ENCODE measurements around the gene POLR3H.
"Not testable (repeated sequence)": the region's sequence is repeated elsewhere in the genome, so short reads cannot be mapped to it uniquely, and the experiment has no call there.

The POLR3H gene

DNA sequence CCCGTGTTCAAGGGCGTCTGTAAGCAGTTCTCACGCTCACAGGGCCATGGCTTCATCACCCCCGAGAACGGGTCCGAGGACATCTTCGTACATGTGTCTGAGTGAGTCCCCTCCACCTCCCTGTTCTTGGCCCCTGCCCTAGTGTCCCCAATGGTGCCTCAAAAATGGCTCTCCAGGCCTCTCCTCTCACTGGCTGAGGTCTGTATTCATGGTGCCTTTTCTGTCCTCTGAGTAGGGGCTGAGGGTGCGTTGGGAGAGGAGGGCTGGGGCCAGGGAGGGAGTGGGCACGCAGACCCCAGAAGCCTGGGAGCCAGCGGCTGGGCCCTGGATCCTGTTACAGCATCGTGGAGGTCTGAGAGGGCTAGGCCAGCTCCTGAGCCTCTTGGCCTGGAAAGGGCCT lies 29.4 kb upstream of the POLR3H start:
- TF ChIP-seq, protein P1, sequence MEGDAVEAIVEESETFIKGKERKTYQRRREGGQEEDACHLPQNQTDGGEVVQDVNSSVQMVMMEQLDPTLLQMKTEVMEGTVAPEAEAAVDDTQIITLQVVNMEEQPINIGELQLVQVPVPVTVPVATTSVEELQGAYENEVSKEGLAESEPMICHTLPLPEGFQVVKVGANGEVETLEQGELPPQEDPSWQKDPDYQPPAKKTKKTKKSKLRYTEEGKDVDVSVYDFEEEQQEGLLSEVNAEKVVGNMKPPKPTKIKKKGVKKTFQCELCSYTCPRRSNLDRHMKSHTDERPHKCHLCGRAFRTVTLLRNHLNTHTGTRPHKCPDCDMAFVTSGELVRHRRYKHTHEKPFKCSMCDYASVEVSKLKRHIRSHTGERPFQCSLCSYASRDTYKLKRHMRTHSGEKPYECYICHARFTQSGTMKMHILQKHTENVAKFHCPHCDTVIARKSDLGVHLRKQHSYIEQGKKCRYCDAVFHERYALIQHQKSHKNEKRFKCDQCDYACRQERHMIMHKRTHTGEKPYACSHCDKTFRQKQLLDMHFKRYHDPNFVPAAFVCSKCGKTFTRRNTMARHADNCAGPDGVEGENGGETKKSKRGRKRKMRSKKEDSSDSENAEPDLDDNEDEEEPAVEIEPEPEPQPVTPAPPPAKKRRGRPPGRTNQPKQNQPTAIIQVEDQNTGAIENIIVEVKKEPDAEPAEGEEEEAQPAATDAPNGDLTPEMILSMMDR (IDR thresholded peaks at IDR 0.05; ENCODE audit: insufficient read depth, missing control alignments), result no peak
- no peak for DNase-seq (ENCODE audit: insufficient read length, low spot score)
- no peak for FAIRE-seq

- not testable (repeated sequence) for DNase-seq (ENCODE audit: insufficient read length, low spot score); FAIRE-seq
These were observed 28.0 kb upstream of the POLR3H start for GRCh38 chr22:41572305-41572704.

GRCh38 chr22:41571786-41572185 lies 27.5 kb upstream of the POLR3H start:
- FAIRE-seq, result no peak

DNA sequence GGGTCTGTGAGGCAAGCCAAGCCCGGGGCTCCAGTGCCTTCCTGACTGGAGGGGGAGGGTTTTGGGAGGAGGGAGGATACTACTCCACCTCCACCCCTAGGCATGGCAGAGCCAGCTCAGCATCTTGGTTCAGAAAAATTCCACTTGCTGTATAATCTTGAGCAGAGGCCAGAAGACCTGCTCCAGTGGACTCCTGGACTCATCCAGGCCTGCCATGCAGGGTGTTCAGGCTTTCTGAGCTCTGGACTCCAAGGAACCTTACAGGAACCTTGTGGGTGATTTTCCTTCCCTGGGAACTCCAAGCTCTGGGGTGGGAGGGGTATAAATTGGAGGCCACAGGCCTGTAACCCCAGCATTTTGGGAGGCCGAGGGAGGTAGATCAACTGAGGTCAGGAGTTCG lies 26.0 kb upstream of the POLR3H start:
- no peak for DNase-seq (ENCODE audit: insufficient read length, low spot score)
- TF ChIP-seq, protein P1 (IDR thresholded peaks at IDR 0.05; ENCODE audit: insufficient read depth, missing control alignments), result no peak
- FAIRE-seq, result no peak

More at GRCh38 chr22:41571786-41572185, 27.5 kb upstream of the POLR3H start:
- TF ChIP-seq, protein P1 (IDR thresholded peaks at IDR 0.05; ENCODE audit: insufficient read depth, missing control alignments), result no peak
- no peak for DNase-seq (ENCODE audit: insufficient read length, low spot score)

DNA sequence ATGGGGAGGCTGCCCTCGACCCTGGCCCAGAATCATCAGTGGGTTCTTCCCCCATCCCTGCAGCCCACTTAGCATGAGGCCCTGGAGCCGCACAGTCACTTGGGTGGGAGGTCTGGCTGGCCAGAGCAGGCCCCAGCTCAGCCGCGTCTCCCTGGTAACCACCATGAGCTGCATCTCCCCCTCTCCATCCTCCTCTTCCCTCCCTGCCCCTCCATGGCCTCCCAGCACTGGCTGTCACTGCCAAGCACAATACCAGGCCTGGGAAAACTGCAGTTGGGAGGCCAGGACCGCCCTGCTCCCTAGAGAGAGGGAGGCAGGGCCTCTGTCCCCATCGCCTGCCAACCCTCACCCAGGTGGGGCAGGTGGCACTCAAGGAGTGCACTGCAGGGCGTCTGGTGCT lies 24.5 kb upstream of the POLR3H start:
- DNase-seq (ENCODE audit: insufficient read length, low spot score) (no peak), FAIRE-seq (no peak)
- TF ChIP-seq, protein P1 (IDR thresholded peaks at IDR 0.05; ENCODE audit: insufficient read depth, missing control alignments), result no peak

DNA sequence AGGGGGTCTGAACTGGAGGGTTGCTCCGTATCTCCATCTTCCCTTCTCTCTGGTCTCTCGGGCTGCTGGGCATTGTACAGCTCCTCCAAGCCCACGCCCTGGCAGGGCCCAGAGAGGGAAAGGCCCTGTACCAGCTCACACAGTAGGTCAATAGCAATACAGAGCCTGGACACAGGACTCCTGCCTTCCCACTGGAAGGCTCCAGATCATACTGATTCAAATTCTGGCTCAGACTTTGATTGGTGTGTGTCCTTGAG lies 23.2 kb upstream of the POLR3H start:
- DNase-seq (ENCODE audit: insufficient read length, low spot score) (no peak), FAIRE-seq (no peak)
- TF ChIP-seq, protein P1 (IDR thresholded peaks at IDR 0.05; ENCODE audit: insufficient read depth, missing control alignments), result no peak

DNA sequence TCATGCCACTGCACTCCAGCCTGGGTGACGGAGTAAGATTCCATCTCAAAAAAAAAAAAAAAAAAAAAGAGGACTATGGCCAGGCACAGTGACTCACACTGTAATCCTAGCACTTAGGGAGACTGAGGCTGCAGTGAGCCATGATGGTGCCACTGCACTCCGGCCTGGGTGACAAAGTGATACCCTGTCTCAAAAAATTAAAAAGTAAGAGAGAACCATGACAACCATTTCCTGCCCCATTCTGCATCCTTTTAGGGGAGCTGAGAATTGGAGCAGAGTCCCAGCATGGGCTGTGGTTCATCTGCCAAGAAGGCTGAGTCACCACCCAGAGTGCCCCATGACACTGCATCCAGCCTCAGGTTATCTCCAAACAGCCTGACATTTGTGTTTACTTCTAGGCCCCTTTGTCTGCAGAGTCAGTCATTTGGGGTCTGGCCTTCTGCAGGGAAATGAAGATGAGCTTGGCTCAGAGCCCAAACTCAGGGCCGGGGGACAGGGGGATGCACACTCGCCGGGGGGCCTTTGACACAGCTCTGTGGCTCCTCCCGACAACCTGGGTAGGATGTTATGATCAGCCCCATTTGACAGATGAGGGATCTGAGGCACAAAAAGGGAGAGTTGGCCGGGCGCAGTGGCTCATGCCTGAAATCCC lies 21.3 kb upstream of the POLR3H start:
- no peak for FAIRE-seq
- TF ChIP-seq, protein P1 (IDR thresholded peaks at IDR 0.05; ENCODE audit: insufficient read depth, missing control alignments), result no peak
- no peak for DNase-seq (ENCODE audit: insufficient read length, low spot score)

DNA sequence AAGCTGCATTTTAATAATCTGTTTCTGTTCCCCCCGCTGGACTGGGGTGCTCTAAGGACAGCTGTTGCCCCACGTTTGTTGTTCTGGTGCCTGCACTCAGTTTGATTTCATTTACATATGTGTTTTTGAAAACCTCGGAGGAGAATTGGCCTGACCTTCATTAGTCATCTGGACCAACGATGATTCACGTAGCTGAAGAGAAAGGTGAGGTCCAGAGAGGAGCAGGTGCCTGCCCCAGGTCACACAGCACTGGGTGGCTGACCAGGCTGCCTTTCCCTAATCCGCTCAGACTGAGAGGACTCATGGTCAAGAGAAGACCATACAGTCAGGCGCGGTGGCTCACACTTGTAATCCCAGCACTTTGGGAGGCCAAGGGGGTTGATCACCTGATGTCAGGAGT lies 20.3 kb upstream of the POLR3H start:
- DNase-seq (ENCODE audit: insufficient read length, low spot score) (no peak), FAIRE-seq (no peak)
- TF ChIP-seq, protein P1 (IDR thresholded peaks at IDR 0.05; ENCODE audit: insufficient read depth, missing control alignments), result no peak

All from D721Med (cell line).